Endothelial cell of umbilical vein (primary cell): ENCODE results near the gene COL23A1. TPM values are rescaled to one million over a fixed set of nuclear protein-coding genes. Genes with fewer than 3 reads are reported as not detected.
A peak's percentile ranks its signal among the peaks of the same experiment; 100 is the strongest.

Source experiments
- BruUV-seq: library from RNA; stranded (reverse); fragments of 400-500 nt; replicated peaks from 2 replicates; lab custom pipeline; 2021; lab: Mats Ljungman, UMichigan
- CTCF ChIA-PET: fragments of 300-600, 350-600 bp; sonication (Branson Sonifier 250); formaldehyde crosslinking; loops from one replicate; lab custom pipeline; 2021; ENCODE audit warnings: antibody characterized with exemption, inconsistent platforms; lab: Charles Lee
- POLR2A ChIA-PET: fragments of 300-600, 350-600 bp; sonication (Branson Sonifier 250); formaldehyde crosslinking; loops from one replicate; lab custom pipeline; 2021; ENCODE audit warnings: antibody characterized with exemption, inconsistent platforms; lab: Charles Lee
- DNase-seq: peaks from one replicate; pipeline ENCODE4 v3.0.0-alpha.2; 2011; ENCODE audit warnings: low read depth, low spot score
- FAIRE-seq: peaks from 2 replicates; lab custom pipeline; 2011; peaks lifted over from hg19 to GRCh38; lab: Jason Lieb, UNC
- H2AFZ ChIP-seq: 2 replicates; pipeline ENCODE4 v1.6.0; 2012; ENCODE audit warnings: low read depth, low read length, control low read depth, inconsistent platforms
- H3K27ac ChIP-seq: 2 replicates; pipeline ENCODE4 v1.5.1; 2011; ENCODE audit warnings: low read depth, mild to moderate bottlenecking, control low read depth, low read length, moderate library complexity; ENCODE audit not compliant: insufficient read depth
- H3K27me3 ChIP-seq, 2 experiments: 2 replicates each; pipeline versions ENCODE4 v1.6.0 to v1.6.1; 2011; ENCODE audit warnings: low read length in 2 of 2, mixed read lengths in 1 of 2; ENCODE audit not compliant: control insufficient read depth in 2 of 2, insufficient read depth in 2 of 2
- H3K36me3 ChIP-seq, 2 experiments: 2 replicates in 1 of 2; 3 replicates in 1 of 2; pipeline ENCODE4 v1.5.1; 2011; ENCODE audit warnings: low read length in 2 of 2, mild to moderate bottlenecking in 1 of 2, moderate library complexity in 1 of 2; ENCODE audit not compliant: control insufficient read depth in 2 of 2, insufficient read depth in 2 of 2; ENCODE audit errors: extremely low read depth in 1 of 2
- H3K4me1 ChIP-seq: 3 replicates; pipeline ENCODE4 v1.5.1; 2011; ENCODE audit warnings: mild to moderate bottlenecking, low read length; ENCODE audit not compliant: control insufficient read depth, insufficient read depth; ENCODE audit errors: extremely low read depth
- H3K4me2 ChIP-seq: 2 replicates; pipeline ENCODE4 v1.6.1; 2011; ENCODE audit warnings: low read length, control low read depth, mixed read lengths; ENCODE audit not compliant: insufficient read depth
- H3K4me3 ChIP-seq, 3 experiments: fragments of 200-600 bp in 1 of 3; sonication (generic), shearing (Covaris generic) in 1 of 3; replicated peaks in 1 of 3; 2 replicates each; pipeline ENCODE4 v1.5.1; 2011 to 2016; ENCODE audit warnings: control low read depth in 3 of 3, low read length in 3 of 3, mild to moderate bottlenecking in 2 of 3, inconsistent platforms in 1 of 3, low read depth in 1 of 3, moderate library complexity in 1 of 3; ENCODE audit not compliant: insufficient read depth in 1 of 3
- H3K79me2 ChIP-seq: 2 replicates; pipeline ENCODE4 v1.6.0; 2012; ENCODE audit warnings: low read length, inconsistent platforms; ENCODE audit not compliant: control insufficient read depth, insufficient read depth
- H3K9ac ChIP-seq: replicated peaks from 2 replicates; pipeline ENCODE3; 2011; ENCODE audit warnings: low read length, control low read depth; ENCODE audit not compliant: insufficient read depth; ENCODE audit errors: extremely low read depth
- H3K9me1 ChIP-seq: replicated peaks from 3 replicates; pipeline ENCODE4 v1.6.0; 2011; ENCODE audit warnings: mild to moderate bottlenecking, low read length; ENCODE audit not compliant: control insufficient read depth, insufficient read depth; ENCODE audit errors: extremely low read depth
- H3K9me3 ChIP-seq: replicated peaks from 2 replicates; pipeline ENCODE4 v1.5.1; 2012; ENCODE audit warnings: low read length, inconsistent platforms; ENCODE audit not compliant: control insufficient read depth, insufficient read depth
- H4K20me1 ChIP-seq: replicated peaks from 2 replicates; pipeline ENCODE3; 2011; ENCODE audit warnings: mild to moderate bottlenecking, low read length; ENCODE audit not compliant: control insufficient read depth, insufficient read depth; ENCODE audit errors: extremely low read depth
- FOS ChIP-seq: IDR thresholded peaks from 2 replicates; pipeline ENCODE4 v1.6.1; 2011; ENCODE audit warnings: mild to moderate bottlenecking, low read length, moderate library complexity, borderline replicate concordance; ENCODE audit not compliant: insufficient read depth
- GATA2 ChIP-seq: IDR thresholded peaks from 2 replicates; pipeline ENCODE4 v1.7.0; 2011; ENCODE audit warnings: low read depth, mild to moderate bottlenecking, moderate library complexity, mixed read lengths, low read length; ENCODE audit not compliant: insufficient read length, insufficient read depth
- JUN ChIP-seq: IDR thresholded peaks from 2 replicates; pipeline ENCODE4 v1.6.1; 2011; ENCODE audit warnings: borderline replicate concordance, low read depth; ENCODE audit not compliant: insufficient read length, insufficient read depth
- MYC ChIP-seq: IDR thresholded peaks from one replicate; pipeline ENCODE4 v1.6.1; 2011; ENCODE audit warnings: mild to moderate bottlenecking, low read depth, low read length
- POLR2A ChIP-seq: IDR thresholded peaks from 2 replicates; pipeline ENCODE4 v1.6.1; 2012; ENCODE audit warnings: low read depth, mild to moderate bottlenecking, control low read depth, low read length
- POLR2AphosphoS5 ChIP-seq: IDR thresholded peaks from 2 replicates; pipeline ENCODE4 v1.6.1; 2012; ENCODE audit warnings: low read depth, mild to moderate bottlenecking, control low read depth, low read length, moderate library complexity; ENCODE audit not compliant: insufficient read depth
- dilution Hi-C: fragments of 300-500 bp; cut with MboI; formaldehyde crosslinking; loops from one replicate; pipeline ENCODE4 v1.15.0; 2019; ENCODE audit warnings: low sequenced_read_pairs; ENCODE audit not compliant: extremely low pct_ligation_motif_present
- intact Hi-C: fragments of 100-400 bp; cut with micrococcal nuclease; formaldehyde crosslinking; loops from one replicate; pipeline ENCODE4 v1.10.0; 2022
- polyA plus RNA-seq, 4 experiments: library from polyadenylated mRNA; depleted of rRNA in 3 of 4; stranded (reverse) in 3 of 4; unstranded in 1 of 4; fragments of >200 nt; gene quantifications; 2 replicates each; pipeline versions ENCODE4 v1.2.1 to v1.2.3, GENCODE V29; 2011 to 2012; ENCODE audit warnings: missing spikeins in 1 of 4
- total RNA-seq: library from RNA; stranded (reverse); gene quantifications from 2 replicates; pipeline ENCODE4 v1.2.3, GENCODE V29; 2021
- TF ChIP-seq, protein P1 (sequence below), 2 donors: IDR thresholded peaks; 1 replicate in 1 of 2; 2 replicates in 1 of 2; pipeline ENCODE4 v1.5.1; 2011; ENCODE audit warnings: low read length in 2 of 2, mild to moderate bottlenecking in 2 of 2, moderate library complexity in 2 of 2, control low read depth in 1 of 2, inconsistent platforms in 1 of 2, low read depth in 1 of 2; ENCODE audit not compliant: insufficient read depth in 1 of 2; ENCODE audit errors: extremely low read depth in 1 of 2

COL23A1 gene
- total and polyA plus RNA-seq, 2 donors (not counting 3 experiments of a cell fraction or from before 2014, with no cell fraction given), result not detected

DNA sequence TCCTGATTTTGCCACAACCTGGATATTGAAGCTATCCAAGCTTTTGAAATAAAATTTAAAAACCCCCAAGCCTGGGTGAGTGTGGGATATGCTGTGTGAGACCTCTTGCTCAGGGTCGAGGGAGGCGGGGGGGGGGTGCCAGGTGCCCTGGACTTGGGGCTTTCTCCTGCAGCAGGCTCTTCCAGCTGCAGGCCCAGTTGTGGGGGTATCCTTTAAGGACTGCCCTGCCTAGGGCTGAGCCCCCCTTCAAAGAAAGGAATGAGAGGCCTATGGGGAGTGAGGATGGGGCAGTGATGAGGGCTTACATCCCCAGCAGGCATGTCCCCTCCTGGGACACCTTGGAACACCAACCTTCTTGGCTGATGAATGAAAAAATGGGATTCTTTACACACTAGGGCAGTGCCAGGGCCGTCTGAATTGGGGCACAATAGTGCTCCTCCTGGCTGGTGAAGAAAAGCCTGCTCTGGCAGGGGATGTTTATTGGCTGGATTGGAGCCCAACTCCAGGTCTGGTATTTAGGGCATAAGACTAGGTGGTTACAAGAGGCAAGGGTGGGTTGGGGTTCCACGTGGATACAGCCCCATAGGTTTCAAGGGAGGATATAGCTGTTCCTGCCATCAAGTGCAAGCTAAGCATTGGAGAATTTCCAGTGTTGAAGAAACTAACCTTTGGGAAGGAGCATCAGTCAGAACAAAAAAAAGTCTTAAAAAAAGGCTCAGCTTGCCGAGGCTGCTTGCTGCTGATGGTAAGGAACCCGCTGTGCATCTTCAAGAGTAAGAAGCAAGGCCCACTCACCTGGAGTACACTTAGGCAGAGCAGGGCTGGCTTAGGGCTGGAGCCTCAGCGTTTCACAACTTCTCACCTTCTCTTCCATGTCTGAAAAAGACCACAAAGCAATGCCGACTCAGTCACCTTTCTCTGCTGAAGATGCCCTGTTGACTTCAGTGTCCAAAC, 378.8 kb downstream of the COL23A1 start:
- intact Hi-C loops (no loop called here), dilution Hi-C loops (no loop called here)
- H3K4me3 ChIP-seq, result no peak overlapping the region
- H3K27ac ChIP-seq, result no peak overlapping the region
- H4K20me1 ChIP-seq, result peaks cover 4% of the 10 kb centered on the region
- no peak overlapping the region for H3K9ac ChIP-seq
- no peak overlapping the region for H2AFZ ChIP-seq
- H3K9me3 ChIP-seq, result no peaks in the 10 kb centered on the region
- TF ChIP-seq GATA2 (no peak), POLR2A (peak; percentile 40)
- H3K4me2 ChIP-seq, result no peak overlapping the region
- H3K27me3 ChIP-seq, result no peaks in the 10 kb centered on the region
- no peak for FAIRE-seq
- POLR2A ChIA-PET, result no interaction called here
- H3K79me2 ChIP-seq, result peaks cover 32% of the 10 kb centered on the region
- no peaks in the 10 kb centered on the region for H3K9me1 ChIP-seq
- CTCF ChIA-PET, result no interaction called here
- H3K36me3 ChIP-seq, result peaks cover 41 to 74% of the 10 kb centered on the region in 2 experiments
- H3K4me1 ChIP-seq, result peaks cover 13% of the 10 kb centered on the region
- no TSS peak for BruUV-seq
- DNase-seq, result no peak

DNA sequence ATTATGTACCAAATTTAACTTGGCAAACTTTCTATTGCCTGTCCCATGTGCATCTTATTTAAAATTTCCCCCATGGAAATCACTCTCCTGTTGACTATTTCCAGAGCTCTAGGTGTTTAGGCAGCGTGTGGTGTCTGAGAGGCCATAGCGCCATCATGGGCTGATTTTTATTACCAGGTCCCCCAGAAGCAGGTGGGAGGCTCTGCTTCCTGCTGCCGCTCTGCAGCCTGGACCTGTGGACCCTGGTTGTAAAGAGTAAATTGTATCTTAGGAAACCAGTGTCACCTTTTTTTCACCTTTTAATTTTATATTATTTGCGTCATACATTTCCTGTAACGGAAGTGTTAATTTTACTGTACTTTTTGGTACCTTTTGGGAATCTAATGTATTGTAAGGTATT, 379.5 kb downstream of the COL23A1 start:
- Histone ChIP-seq H3K36me3 (peaks cover 37 to 71% of the 10 kb centered on the region in 2 experiments), H4K20me1 (peaks cover 4% of the 10 kb centered on the region), H3K79me2 (peaks cover 39% of the 10 kb centered on the region), H3K9ac (no peak overlapping the region), H2AFZ (no peak overlapping the region), H3K9me3 (no peaks in the 10 kb centered on the region), H3K4me1 (peaks cover 19% of the 10 kb centered on the region), H3K27me3 (no peaks in the 10 kb centered on the region), H3K4me2 (no peak overlapping the region), H3K4me3 (no peak overlapping the region), H3K9me1 (no peaks in the 10 kb centered on the region), H3K27ac (no peak overlapping the region)
- BruUV-seq, result TSS peak; percentile 19
- intact Hi-C loops, result no loop called here
- FAIRE-seq (no peak), DNase-seq (no peak)
- TF ChIP-seq, protein P1, sequence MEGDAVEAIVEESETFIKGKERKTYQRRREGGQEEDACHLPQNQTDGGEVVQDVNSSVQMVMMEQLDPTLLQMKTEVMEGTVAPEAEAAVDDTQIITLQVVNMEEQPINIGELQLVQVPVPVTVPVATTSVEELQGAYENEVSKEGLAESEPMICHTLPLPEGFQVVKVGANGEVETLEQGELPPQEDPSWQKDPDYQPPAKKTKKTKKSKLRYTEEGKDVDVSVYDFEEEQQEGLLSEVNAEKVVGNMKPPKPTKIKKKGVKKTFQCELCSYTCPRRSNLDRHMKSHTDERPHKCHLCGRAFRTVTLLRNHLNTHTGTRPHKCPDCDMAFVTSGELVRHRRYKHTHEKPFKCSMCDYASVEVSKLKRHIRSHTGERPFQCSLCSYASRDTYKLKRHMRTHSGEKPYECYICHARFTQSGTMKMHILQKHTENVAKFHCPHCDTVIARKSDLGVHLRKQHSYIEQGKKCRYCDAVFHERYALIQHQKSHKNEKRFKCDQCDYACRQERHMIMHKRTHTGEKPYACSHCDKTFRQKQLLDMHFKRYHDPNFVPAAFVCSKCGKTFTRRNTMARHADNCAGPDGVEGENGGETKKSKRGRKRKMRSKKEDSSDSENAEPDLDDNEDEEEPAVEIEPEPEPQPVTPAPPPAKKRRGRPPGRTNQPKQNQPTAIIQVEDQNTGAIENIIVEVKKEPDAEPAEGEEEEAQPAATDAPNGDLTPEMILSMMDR (IDR thresholded peaks at IDR 0.05; ENCODE audit: extremely low read depth in 1 of 2, insufficient read depth in 1 of 2, low read depth in 1 of 2, low read length in 2 of 2), result no peak
- TF ChIP-seq JUN, result no peak
- no peak for TF ChIP-seq MYC
- TF ChIP-seq POLR2AphosphoS5, result no peak
- no peak for TF ChIP-seq GATA2
- no peak for TF ChIP-seq FOS
- TF ChIP-seq POLR2A, result no peak
- POLR2A ChIA-PET, result no interaction called here
- CTCF ChIA-PET, result no interaction called here
- dilution Hi-C loops, result no loop called here
